Measurements from ENCODE around the gene SLC34A3.

The SLC34A3 gene

GRCh38 chr9:137192859-137193258 lies 37.8 kb upstream of the SLC34A3 start:
- H3K27ac Mint-ChIP-seq = no peak overlapping the region
- peaks cover 18% of the 10 kb centered on the region for H3K4me1 Mint-ChIP-seq
- no peaks in the 10 kb centered on the region for H3K9me3 Mint-ChIP-seq

GRCh38 chr9:137193771-137194170 lies 36.9 kb upstream of the SLC34A3 start:
- Mint-ChIP-seq H3K36me3 (ENCODE audit: low read depth) (no peaks in the 10 kb centered on the region), H3K27ac (no peak overlapping the region), H3K9me3 (no peaks in the 10 kb centered on the region), H3K27me3 (ENCODE audit: low read depth) (no peaks in the 10 kb centered on the region), H3K4me1 (peaks cover 17% of the 10 kb centered on the region), H3K4me3 (no peak overlapping the region)
- no peak for TF ChIP-seq CTCF (IDR thresholded peaks at IDR 0.05; ENCODE audit: unreplicated experiment in 3 of 3)

More at GRCh38 chr9:137192859-137193258, 37.8 kb upstream of the SLC34A3 start:
- no peak for TF ChIP-seq CTCF (IDR thresholded peaks at IDR 0.05; ENCODE audit: unreplicated experiment in 3 of 3)
- no peaks in the 10 kb centered on the region for H3K36me3 Mint-ChIP-seq (ENCODE audit: low read depth)
- no peaks in the 10 kb centered on the region for H3K27me3 Mint-ChIP-seq (ENCODE audit: low read depth)
- H3K4me3 Mint-ChIP-seq = no peak overlapping the region

- no peak overlapping the region for H3K27ac Mint-ChIP-seq
- H3K4me1 Mint-ChIP-seq = peaks cover 12% of the 10 kb centered on the region
- no peaks in the 10 kb centered on the region for H3K27me3 Mint-ChIP-seq (ENCODE audit: low read depth)
- no peak for TF ChIP-seq CTCF (IDR thresholded peaks at IDR 0.05; ENCODE audit: unreplicated experiment in 3 of 3)
- H3K36me3 Mint-ChIP-seq (ENCODE audit: low read depth) = no peaks in the 10 kb centered on the region
- H3K4me3 Mint-ChIP-seq = no peak overlapping the region
- no peaks in the 10 kb centered on the region for H3K9me3 Mint-ChIP-seq
These were observed 36.3 kb upstream of the SLC34A3 start for GRCh38 chr9:137194388-137194787.

- H3K36me3 Mint-ChIP-seq (ENCODE audit: low read depth) = no peaks in the 10 kb centered on the region
- no peak overlapping the region for H3K4me3 Mint-ChIP-seq
- H3K27me3 Mint-ChIP-seq (ENCODE audit: low read depth) = no peaks in the 10 kb centered on the region
- no peak overlapping the region for H3K27ac Mint-ChIP-seq
- peaks cover 8% of the 10 kb centered on the region for H3K4me1 Mint-ChIP-seq
- H3K9me3 Mint-ChIP-seq = no peaks in the 10 kb centered on the region
- no peak for TF ChIP-seq CTCF (IDR thresholded peaks at IDR 0.05; ENCODE audit: unreplicated experiment in 3 of 3)
These were observed 35.8 kb upstream of the SLC34A3 start for GRCh38 chr9:137194909-137195308.

- H3K4me3 Mint-ChIP-seq = peak overlapping the region in 1 of 3 experiments; percentile 17
- no peak overlapping the region for H3K27ac Mint-ChIP-seq
- no peak for TF ChIP-seq CTCF (IDR thresholded peaks at IDR 0.05; ENCODE audit: unreplicated experiment in 3 of 3)
- no peaks in the 10 kb centered on the region for H3K9me3 Mint-ChIP-seq
- H3K4me1 Mint-ChIP-seq = peaks cover 4% of the 10 kb centered on the region
- no peaks in the 10 kb centered on the region for H3K36me3 Mint-ChIP-seq (ENCODE audit: low read depth)
- no peaks in the 10 kb centered on the region for H3K27me3 Mint-ChIP-seq (ENCODE audit: low read depth)
These were observed 35.0 kb upstream of the SLC34A3 start for GRCh38 chr9:137195525-137196220.
